ACC112 (cell line): ENCODE results near the gene LRRTM1.

Experiments
- H2AFZ ChIP-seq: fragments of 200-600 bp; sonication (generic); one replicate; pipeline ENCODE4 v1.6.0; 2017; ENCODE audit warnings: antibody characterized with exemption, low read length; ENCODE audit not compliant: unreplicated experiment
- H3K27ac ChIP-seq: fragments of 200-600 bp; sonication (generic); 2 replicates; pipeline ENCODE4 v1.5.1; 2014; ENCODE audit warnings: low read depth, mild to moderate bottlenecking, antibody characterized with exemption, low read length, moderate library complexity
- H3K27me3 ChIP-seq: fragments of 200-600 bp; sonication (generic); 2 replicates; pipeline ENCODE4 v1.6.1; 2014; ENCODE audit warnings: mild to moderate bottlenecking, antibody characterized with exemption, low read length, moderate library complexity, mixed read lengths; ENCODE audit not compliant: insufficient read depth
- H3K36me3 ChIP-seq: fragments of 200-600 bp; sonication (generic); 2 replicates; pipeline ENCODE4 v1.6.1; 2016; ENCODE audit warnings: mild to moderate bottlenecking, antibody characterized with exemption, low read length, moderate library complexity, mixed read lengths; ENCODE audit not compliant: insufficient read depth
- H3K4me1 ChIP-seq: fragments of 200-600 bp; sonication (generic); one replicate; pipeline ENCODE4 v1.6.1; 2016; ENCODE audit warnings: low read length, mixed read lengths; ENCODE audit not compliant: insufficient read depth, unreplicated experiment, control insufficient read depth
- H3K4me3 ChIP-seq: fragments of 200-600 bp; sonication (generic); 2 replicates; pipeline ENCODE4 v1.5.1; 2014; ENCODE audit warnings: mild to moderate bottlenecking, low read depth, low read length
- H3K79me2 ChIP-seq: fragments of 200-600 bp; sonication (generic); one replicate; pipeline ENCODE4 v1.6.0; 2016; ENCODE audit warnings: low read length; ENCODE audit not compliant: control insufficient read depth, unreplicated experiment, insufficient read depth

The LRRTM1 gene

DNA sequence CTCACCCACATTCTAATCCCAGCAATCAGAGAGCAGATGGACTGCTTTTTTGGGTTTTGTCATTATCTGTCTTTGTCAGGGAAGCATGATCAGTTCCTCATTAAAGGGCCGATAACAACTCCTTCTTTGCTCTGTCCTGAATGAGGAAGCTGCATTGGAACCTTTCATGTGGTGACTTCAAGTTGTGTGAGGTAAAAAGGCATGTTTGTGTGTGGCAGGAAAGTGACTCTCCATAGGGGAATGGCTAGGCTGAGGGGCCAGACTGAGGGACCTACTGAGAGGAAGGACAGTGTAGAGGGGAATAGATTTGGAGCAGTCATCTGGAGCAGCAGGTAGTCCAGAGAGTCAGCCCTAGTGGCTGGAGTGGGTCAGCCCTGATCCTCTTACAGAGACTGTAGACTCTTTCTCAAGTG, 23.6 kb upstream of the LRRTM1 start:
- Histone ChIP-seq H3K36me3 (no peaks in the 10 kb centered on the region), H3K4me1 (no peaks in the 10 kb centered on the region), H3K79me2 (no peaks in the 10 kb centered on the region), H3K27me3 (peaks cover 28% of the 10 kb centered on the region), H2AFZ (no peak overlapping the region), H3K4me3 (no peak overlapping the region), H3K27ac (no peak overlapping the region)

DNA sequence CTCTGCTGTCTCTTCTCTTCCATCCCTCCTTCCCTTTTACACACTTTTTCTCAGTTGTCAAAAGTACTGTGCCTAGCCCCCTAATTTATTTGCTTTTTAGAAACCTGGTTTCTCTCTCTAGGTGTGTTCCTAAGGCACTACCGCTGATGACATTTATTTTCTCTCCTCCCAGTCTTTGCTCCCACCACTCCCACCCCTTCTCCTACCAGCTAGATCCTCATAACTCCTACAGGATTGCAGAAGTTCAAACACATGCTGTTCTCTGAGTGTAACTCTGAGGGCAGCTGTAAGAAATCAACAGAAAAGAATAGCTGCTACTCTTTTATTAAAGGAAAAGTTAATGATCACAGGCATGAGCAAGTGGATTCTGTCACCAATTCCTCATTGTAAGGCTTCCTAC, 22.3 kb upstream of the LRRTM1 start:
- Histone ChIP-seq H3K36me3 (no peaks in the 10 kb centered on the region), H3K27ac (no peak overlapping the region), H3K4me3 (no peak overlapping the region), H3K27me3 (peaks cover 39% of the 10 kb centered on the region), H3K79me2 (no peaks in the 10 kb centered on the region), H2AFZ (no peak overlapping the region), H3K4me1 (no peaks in the 10 kb centered on the region)

DNA sequence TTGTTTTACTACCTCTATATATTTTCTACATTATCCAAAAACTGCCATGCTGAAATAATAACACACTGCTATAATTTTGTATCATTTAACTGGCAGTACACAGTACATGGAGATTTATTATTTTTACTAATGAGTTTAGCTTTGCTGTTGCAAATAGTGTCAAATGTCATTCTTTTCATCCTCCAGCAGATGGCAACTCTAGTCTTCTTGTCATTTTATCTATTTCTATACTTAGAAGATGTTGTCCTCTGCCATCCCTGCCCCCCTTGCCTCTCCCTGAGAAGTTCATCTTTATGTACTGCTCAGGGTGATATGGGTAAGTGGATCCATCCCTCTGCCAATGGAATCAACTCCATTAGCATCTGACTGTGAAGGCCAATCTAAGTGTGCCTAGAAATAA, 21.7 kb upstream of the LRRTM1 start:
- Histone ChIP-seq H3K4me1 (no peaks in the 10 kb centered on the region), H3K27ac (no peak overlapping the region), H3K27me3 (peaks cover 39% of the 10 kb centered on the region), H3K4me3 (no peak overlapping the region), H2AFZ (no peak overlapping the region), H3K79me2 (no peaks in the 10 kb centered on the region), H3K36me3 (no peaks in the 10 kb centered on the region)

DNA sequence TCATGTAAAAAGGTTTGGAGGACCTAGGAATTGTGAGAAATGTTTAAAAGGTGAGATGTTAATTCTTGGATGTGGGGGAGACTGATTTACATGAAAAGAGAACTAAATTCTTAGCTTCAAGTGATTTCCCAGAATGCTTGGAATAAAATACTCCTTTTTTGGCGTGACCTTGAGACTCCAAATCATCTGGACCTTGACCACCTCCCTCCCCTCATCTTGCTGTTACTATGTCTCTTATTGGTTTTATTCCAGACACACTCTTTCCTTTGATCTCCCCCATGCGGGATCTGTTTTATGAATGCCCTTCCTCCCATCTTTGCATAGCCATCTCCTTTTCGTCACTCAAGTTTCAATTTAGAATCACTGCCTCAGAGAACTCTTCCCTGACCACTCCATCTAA, 20.0 kb upstream of the LRRTM1 start:
- Histone ChIP-seq H2AFZ (no peak overlapping the region), H3K4me3 (no peak overlapping the region), H3K27me3 (peaks cover 39% of the 10 kb centered on the region), H3K27ac (no peak overlapping the region), H3K4me1 (no peaks in the 10 kb centered on the region), H3K79me2 (no peaks in the 10 kb centered on the region), H3K36me3 (no peaks in the 10 kb centered on the region)

DNA sequence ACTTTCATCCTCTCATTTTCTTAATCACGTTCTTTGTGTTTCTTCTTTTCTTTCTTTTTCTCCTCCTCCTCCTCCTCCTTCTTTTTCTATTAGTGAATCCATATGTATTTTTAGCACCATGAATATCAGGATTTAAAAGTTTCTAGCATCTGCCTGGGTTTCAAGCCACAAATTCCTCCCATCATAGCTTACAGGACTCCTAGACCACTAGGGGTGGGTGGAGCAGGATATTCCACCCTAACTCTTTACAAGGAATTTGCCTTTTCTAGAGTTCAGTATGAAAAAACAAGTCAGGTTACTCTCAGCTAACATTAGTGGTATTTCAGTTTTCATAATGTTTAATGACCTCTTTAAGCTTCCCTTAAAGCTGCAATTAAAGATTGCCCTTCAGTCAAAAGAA, 19.1 kb upstream of the LRRTM1 start:
- Histone ChIP-seq H3K4me3 (no peak overlapping the region), H3K36me3 (no peaks in the 10 kb centered on the region), H2AFZ (no peak overlapping the region), H3K27ac (no peak overlapping the region), H3K4me1 (no peaks in the 10 kb centered on the region), H3K79me2 (no peaks in the 10 kb centered on the region), H3K27me3 (peaks cover 39% of the 10 kb centered on the region)

DNA sequence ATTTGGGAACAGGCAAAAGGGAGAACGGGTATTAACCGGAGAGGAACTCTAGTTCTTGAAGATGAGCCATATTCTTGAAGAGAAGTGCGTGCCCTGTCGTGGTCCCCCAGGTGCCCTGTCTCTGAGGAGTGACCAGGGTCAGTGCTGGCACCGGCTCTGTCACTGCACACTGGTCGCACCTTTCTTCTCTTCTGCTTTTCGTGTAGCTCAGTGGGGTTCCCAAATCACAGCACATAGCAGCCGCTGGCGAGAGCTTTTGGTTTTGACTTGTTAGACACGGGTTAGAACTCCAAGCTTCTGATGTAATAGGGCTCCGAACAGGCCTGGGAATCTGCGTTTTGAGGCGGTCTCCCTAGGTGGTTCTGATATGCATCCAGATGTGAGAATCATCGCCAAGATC, 18.4 kb upstream of the LRRTM1 start:
- Histone ChIP-seq H3K4me3 (no peak overlapping the region), H3K36me3 (no peaks in the 10 kb centered on the region), H3K4me1 (no peaks in the 10 kb centered on the region)

DNA sequence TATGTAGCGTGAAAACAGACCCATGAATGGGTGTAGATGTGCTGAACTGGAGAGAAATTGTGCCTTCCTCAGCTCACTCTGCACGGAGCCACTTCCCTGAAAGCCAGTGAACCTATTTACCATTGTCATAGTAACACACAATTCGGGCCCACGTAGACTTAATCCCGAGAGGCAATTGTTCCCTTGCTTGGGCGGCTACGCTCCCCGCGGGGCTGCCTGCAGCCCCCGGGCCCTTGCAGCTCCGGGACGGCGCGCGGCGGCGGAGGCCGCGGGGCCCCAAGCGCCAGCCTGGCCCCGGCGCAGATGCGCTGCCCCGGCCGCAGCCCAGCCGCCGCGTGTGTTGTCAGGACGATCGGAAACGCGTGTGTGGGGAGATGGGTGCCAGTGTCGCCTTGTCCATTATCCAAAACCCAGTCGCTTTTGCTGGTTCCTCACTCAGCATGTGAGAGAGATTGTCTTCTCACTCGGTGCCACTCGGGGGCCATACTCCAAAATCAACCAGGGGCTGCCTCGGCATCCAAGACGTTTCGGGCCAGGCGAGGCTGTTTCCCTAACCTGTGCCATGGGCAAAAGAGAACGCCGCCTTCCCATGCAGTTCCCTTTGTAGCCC, 17.9 kb upstream of the LRRTM1 start:
- H3K27me3 ChIP-seq, result peaks cover 39% of the 10 kb centered on the region
- H3K79me2 ChIP-seq, result no peaks in the 10 kb centered on the region
- no peaks in the 10 kb centered on the region for H3K4me1 ChIP-seq
- no peak overlapping the region for H2AFZ ChIP-seq
- H3K27ac ChIP-seq, result no peak overlapping the region
- no peaks in the 10 kb centered on the region for H3K36me3 ChIP-seq
- no peak overlapping the region for H3K4me3 ChIP-seq

More for the DNA sequence above, 18.4 kb upstream of the LRRTM1 start:
- peaks cover 39% of the 10 kb centered on the region for H3K27me3 ChIP-seq
- no peaks in the 10 kb centered on the region for H3K79me2 ChIP-seq
- no peak overlapping the region for H2AFZ ChIP-seq
- H3K27ac ChIP-seq, result no peak overlapping the region

DNA sequence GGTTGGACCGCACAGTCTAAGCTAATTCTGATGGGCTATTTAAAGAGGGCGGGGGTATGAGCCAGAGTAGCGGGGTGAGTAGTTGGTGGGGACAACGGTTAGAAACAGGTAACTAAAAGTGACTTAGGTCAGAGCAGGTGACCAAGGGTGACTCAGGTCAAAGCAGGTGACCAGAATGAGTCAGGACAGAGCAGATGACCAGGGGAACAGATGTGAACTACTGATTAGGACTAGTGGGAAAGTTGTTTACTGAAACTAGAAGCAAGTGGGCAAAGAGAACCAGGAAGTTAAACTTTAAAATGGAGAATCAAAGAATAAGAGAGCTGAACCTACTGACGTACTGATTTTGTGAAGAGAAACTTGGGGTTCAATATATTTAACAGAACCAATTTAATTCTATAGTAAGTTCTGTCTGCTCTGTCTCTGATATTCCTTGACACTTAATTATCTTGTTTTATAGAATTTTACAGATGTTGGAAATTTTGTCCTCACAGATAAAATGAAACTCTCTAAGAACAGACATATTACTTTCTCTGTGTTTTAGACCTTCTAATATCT, 7.8 kb upstream of the LRRTM1 start:
- Histone ChIP-seq H2AFZ (no peak overlapping the region), H3K79me2 (no peaks in the 10 kb centered on the region), H3K4me1 (no peaks in the 10 kb centered on the region), H3K27me3 (no peaks in the 10 kb centered on the region), H3K4me3 (no peak overlapping the region), H3K27ac (no peak overlapping the region), H3K36me3 (no peaks in the 10 kb centered on the region)

DNA sequence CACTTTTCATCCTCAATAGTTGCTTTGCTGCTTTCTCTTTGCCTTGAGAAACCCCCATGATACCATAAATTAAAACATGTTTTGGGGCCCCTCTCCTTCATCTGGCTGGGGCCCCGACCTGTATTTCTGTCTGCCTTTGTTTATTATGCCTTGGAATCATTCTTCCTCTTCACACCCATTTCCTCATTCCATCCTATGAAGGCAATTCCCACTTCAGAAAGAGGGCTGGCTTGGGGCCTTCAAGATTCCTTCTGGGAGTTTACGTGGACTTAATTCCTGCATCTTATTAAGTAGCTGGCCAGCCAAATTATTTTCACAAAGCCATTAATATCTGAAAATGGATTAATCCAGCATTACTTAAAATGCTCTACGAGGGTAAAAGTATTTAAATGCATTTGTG, 6.8 kb upstream of the LRRTM1 start:
- Histone ChIP-seq H2AFZ (no peak overlapping the region), H3K4me3 (no peak overlapping the region), H3K4me1 (no peaks in the 10 kb centered on the region), H3K27ac (no peak overlapping the region), H3K27me3 (no peaks in the 10 kb centered on the region), H3K36me3 (no peaks in the 10 kb centered on the region), H3K79me2 (no peaks in the 10 kb centered on the region)

DNA sequence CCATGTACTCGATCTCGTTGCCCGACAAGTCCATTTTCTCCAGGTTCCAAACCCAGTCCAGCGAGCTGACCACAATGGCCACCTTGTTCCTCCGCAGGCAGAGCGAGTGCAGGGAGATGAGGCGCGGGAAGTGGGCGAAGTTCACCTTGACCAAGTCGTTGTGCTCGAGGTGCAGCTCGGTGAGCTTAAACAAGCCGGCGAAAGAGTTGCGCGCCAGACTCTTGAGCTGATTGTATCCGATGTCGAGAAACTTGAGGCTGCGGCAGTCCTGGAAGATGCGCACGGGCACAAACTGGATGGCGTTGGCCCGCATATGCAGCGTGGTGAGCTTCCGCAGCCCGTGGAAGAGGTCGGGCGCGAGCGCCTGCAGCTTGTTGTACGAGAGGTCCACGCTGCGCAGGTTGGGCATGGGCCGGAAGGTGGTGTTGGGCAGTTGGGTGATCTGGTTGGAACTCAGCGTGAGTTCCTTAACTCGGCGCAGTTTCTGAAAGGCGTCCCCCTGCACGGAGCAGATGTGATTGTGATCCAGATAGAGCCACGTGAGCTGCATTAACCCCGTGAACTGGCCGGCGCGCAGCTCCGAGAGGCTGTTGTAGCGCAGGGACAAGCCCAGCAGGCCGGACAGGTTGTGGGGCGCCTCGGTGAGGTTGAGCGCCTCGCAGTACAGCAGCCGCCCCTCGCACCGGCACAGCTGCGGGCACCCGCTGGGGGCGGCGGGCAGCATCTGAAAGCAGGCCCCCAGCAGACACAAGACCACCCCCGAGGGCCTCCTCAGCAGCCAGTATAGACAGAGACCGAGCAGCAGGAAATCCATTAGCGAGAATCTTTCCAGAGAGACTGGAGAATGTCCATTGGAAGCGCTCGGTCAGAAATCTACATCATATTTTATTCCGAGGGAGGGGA, 1.3 kb downstream of the LRRTM1 start:
- peaks cover 57% of the 10 kb centered on the region for H3K27me3 ChIP-seq
- H3K36me3 ChIP-seq, result no peaks in the 10 kb centered on the region
- H2AFZ ChIP-seq, result no peak overlapping the region
- H3K4me3 ChIP-seq, result no peak overlapping the region
- H3K79me2 ChIP-seq, result no peaks in the 10 kb centered on the region
- H3K4me1 ChIP-seq, result no peaks in the 10 kb centered on the region
- H3K27ac ChIP-seq, result no peak overlapping the region
